Panc1 (cell line): ENCODE results near the gene RUVBL1.

Source experiments
- CTCF ChIP-seq: fragments of 450-650 bp; IDR thresholded peaks from 2 replicates; pipeline ENCODE4 v1.5.1; 2017; ENCODE audit warnings: mild to moderate bottlenecking
- POLR2AphosphoS5 ChIP-seq: IDR thresholded peaks from 2 replicates; pipeline ENCODE4 v1.6.1; 2012; ENCODE audit warnings: mild to moderate bottlenecking, low read depth, low read length, moderate library complexity

GRCh38 chr3:128098234-128098633 lies 25.4 kb downstream of the RUVBL1 start:
- TF ChIP-seq POLR2AphosphoS5, result no peak
- TF ChIP-seq CTCF, result no peak
